GM12878 (cell line): ENCODE data around the gene FAS. TPM values are rescaled to one million over a fixed set of nuclear protein-coding genes. Genes with fewer than 3 reads are reported as not detected.

Source experiments
- ATAC-seq: fragments of 200-7000 bp; cut with Tn5 transposase; 3 replicates; pipeline ENCODE4 v1.9.1; 2020; ENCODE audit warnings: mild to moderate bottlenecking, moderate library complexity
- BruUV-seq: library from RNA; stranded (reverse); fragments of 400-500 nt; replicated peaks from 2 replicates; lab custom pipeline; 2021; lab: Mats Ljungman, UMichigan
- CTCF ChIA-PET: fragments of 300-600 bp; sonication (Branson Sonifier 250); formaldehyde crosslinking; extraction: SDS; loops from one replicate; lab custom pipeline; 2021; ENCODE audit warnings: inconsistent platforms; lab: Yijun Ruan, JAX
- POLR2A ChIA-PET: fragments of 350-600 bp; formaldehyde crosslinking; extraction: SDS; loops from one replicate; lab custom pipeline; 2021; ENCODE audit warnings: inconsistent platforms; lab: Charles Lee
- RAD21 ChIA-PET: fragments of 300-600 bp; sonication (Branson Sonifier 250); formaldehyde crosslinking; loops from one replicate; lab custom pipeline; 2023; ENCODE audit warnings: antibody characterized with exemption; ENCODE audit not compliant: unreplicated experiment; lab: Charles Lee
- SMC1A ChIA-PET: fragments of 300-600 bp; sonication (Branson Sonifier 250); formaldehyde crosslinking; loops from one replicate; lab custom pipeline; 2023; ENCODE audit not compliant: unreplicated experiment, uncharacterized antibody; lab: Charles Lee
- DNase-seq: peaks from one replicate; pipeline ENCODE4 v3.0.0-alpha.2; 2011; ENCODE audit warnings: low read depth, low spot score
- FAIRE-seq: peaks from 3 replicates; lab custom pipeline; 2011; peaks lifted over from hg19 to GRCh38; lab: Jason Lieb, UNC
- H2AFZ ChIP-seq: 2 replicates; pipeline ENCODE4 v1.6.0; 2011; ENCODE audit warnings: low read depth, low read length, control low read depth; ENCODE audit not compliant: control insufficient read depth
- H3K27ac ChIP-seq: 2 replicates; pipeline ENCODE4 v1.5.1; 2011; ENCODE audit warnings: control low read depth; ENCODE audit not compliant: control insufficient read depth, insufficient read depth
- H3K27me3 ChIP-seq, 2 experiments: replicated peaks in 1 of 2; 2 replicates each; pipeline versions ENCODE4 v1.6.0 to v1.6.1; 2011; ENCODE audit warnings: low read length in 1 of 2; ENCODE audit not compliant: control insufficient read depth in 2 of 2, insufficient read depth in 2 of 2
- H3K36me3 ChIP-seq, 2 experiments: 2 replicates each; pipeline ENCODE4 v1.5.1; 2011; ENCODE audit warnings: low read length in 1 of 2; ENCODE audit not compliant: control insufficient read depth in 2 of 2, insufficient read depth in 2 of 2
- H3K4me1 ChIP-seq: 2 replicates; pipeline ENCODE4 v1.6.1; 2011; ENCODE audit warnings: mild to moderate bottlenecking, low read length, moderate library complexity, mixed read lengths; ENCODE audit not compliant: control insufficient read depth, insufficient read depth
- H3K4me2 ChIP-seq: 2 replicates; pipeline ENCODE4 v1.6.0; 2011; ENCODE audit warnings: control low read depth; ENCODE audit not compliant: control insufficient read depth, insufficient read depth
- H3K4me3 ChIP-seq: fragments of 200-600 bp; sonication (generic); 2 replicates; pipeline ENCODE4 v1.5.1; 2016
- H3K79me2 ChIP-seq: 2 replicates; pipeline ENCODE4 v1.6.0; 2011; ENCODE audit warnings: low read length; ENCODE audit not compliant: control insufficient read depth, insufficient read depth
- H3K9ac ChIP-seq: 2 replicates; pipeline ENCODE4 v1.8.0; 2011; ENCODE audit warnings: low read length, control low read depth, mixed read lengths; ENCODE audit not compliant: control insufficient read depth, insufficient read depth
- H3K9me3 ChIP-seq: replicated peaks from 3 replicates; pipeline ENCODE4 v1.5.1; 2011; ENCODE audit warnings: mild to moderate bottlenecking, low read length; ENCODE audit not compliant: control insufficient read depth, insufficient read depth
- H4K20me1 ChIP-seq: 2 replicates; pipeline ENCODE4 v1.6.0; 2011; ENCODE audit not compliant: control insufficient read depth, insufficient read depth
- BRCA1 ChIP-seq: IDR thresholded peaks from 2 replicates; pipeline ENCODE4 v1.6.1; 2011; ENCODE audit warnings: low read depth, low read length, improper control_type of control experiment
- CHD4 ChIP-seq: fragments of 200-600 bp; sonication (generic); IDR thresholded peaks from 2 replicates; pipeline ENCODE4 v1.6.1; 2016; ENCODE audit warnings: mild to moderate bottlenecking
- CREM ChIP-seq: IDR thresholded peaks from 2 replicates; pipeline ENCODE4 v1.6.1; 2014; ENCODE audit warnings: antibody characterized with exemption, low read depth
- E2F8 ChIP-seq: fragments of 450-650 bp; IDR thresholded peaks from 2 replicates; pipeline ENCODE4 v1.6.1; 2018; ENCODE audit warnings: mild to moderate bottlenecking, low read depth, moderate library complexity; ENCODE audit not compliant: partially characterized antibody
- EP300 ChIP-seq, 2 experiments: fragments of 150-350 bp in 1 of 2; IDR thresholded peaks; 2 replicates each; pipeline ENCODE4 v1.6.1; 2011 to 2012; ENCODE audit warnings: low read depth in 2 of 2, low read length in 2 of 2, borderline replicate concordance in 1 of 2, improper control_type of control experiment in 1 of 2, inconsistent platforms in 1 of 2; ENCODE audit not compliant: control insufficient read depth in 1 of 2
- IKZF1 ChIP-seq: fragments of 450-650 bp; conservative IDR thresholded peaks from 2 replicates; pipeline ENCODE4 v1.6.1; 2017; ENCODE audit warnings: antibody characterized with exemption, mild to moderate bottlenecking
- NRF1 ChIP-seq: conservative IDR thresholded peaks from 2 replicates; pipeline ENCODE4 v1.6.1; 2011; ENCODE audit warnings: mild to moderate bottlenecking, low read depth, low read length, improper control_type of control experiment
- PAX8 ChIP-seq: fragments of 450-650 bp; IDR thresholded peaks from 2 replicates; pipeline ENCODE4 v1.6.1; 2017; ENCODE audit warnings: mild to moderate bottlenecking, moderate library complexity
- SIX5 ChIP-seq: IDR thresholded peaks from 2 replicates; pipeline ENCODE4 v1.6.1; 2011; ENCODE audit warnings: mild to moderate bottlenecking, low read depth, low read length, moderate library complexity; ENCODE audit not compliant: severe bottlenecking
- YBX1 ChIP-seq: fragments of 450-650 bp; IDR thresholded peaks from 2 replicates; pipeline ENCODE4 v1.6.1; 2016; ENCODE audit warnings: antibody characterized with exemption
- ZNF384 ChIP-seq: IDR thresholded peaks from 2 replicates; pipeline ENCODE4 v1.6.1; 2012; ENCODE audit warnings: low read depth, mild to moderate bottlenecking, low read length, improper control_type of control experiment, borderline replicate concordance
- WGBS: methylation state at CpG from one replicate; pipeline ENCODE4 v1.1.6; 2016; ENCODE audit warnings: low lambda C conversion rate; ENCODE audit not compliant: insufficient replicate concordance, insufficient coverage; ENCODE audit errors: missing lambda C conversion rate; 5-methylcytosine and 5-hydroxymethylcytosine counted together
- in situ Hi-C: fragments of 300-500 bp; cut with MboI; formaldehyde crosslinking; loops from 9 replicates; pipeline ENCODE4 v1.14.3; 2018; ENCODE audit warnings: mixed read lengths
- intact Hi-C: fragments of 100-400 bp; cut with micrococcal nuclease; formaldehyde crosslinking; loops from one replicate; pipeline ENCODE4 v1.14.2; 2022; ENCODE audit not compliant: unreplicated experiment
- polyA plus RNA-seq, 11 experiments: library from polyadenylated mRNA; depleted of rRNA in 4 of 11; unstranded in 6 of 11; stranded (reverse) in 5 of 11; fragments of >200 nt; fragmentation: Nextera tagmentation in 4 of 11; fragmentation: Illumina TruSeq in 1 of 11; extraction: Ambion mirVana in 4 of 11; extraction: Trizol in 1 of 11; gene quantifications; 1 replicate in 1 of 11; 2 replicates in 10 of 11; pipeline versions ENCODE4 v1.2.1 to v1.2.3, GENCODE V29; 2011 to 2016; ENCODE audit warnings: inconsistent platforms in 2 of 11, missing spikeins in 2 of 11, low read depth in 1 of 11
- total RNA-seq, 4 experiments: library from RNA; depleted of rRNA in 3 of 4; stranded (reverse); fragments of >200 nt in 3 of 4; fragmentation: Illumina TruSeq in 1 of 4; extraction: Trizol in 1 of 4; gene quantifications; 2 replicates each; pipeline versions ENCODE4 v1.2.1 to v1.2.3, GENCODE V29; 2013 to 2021
- TF ChIP-seq, protein P1 (sequence below): fragments of 450-650 bp; IDR thresholded peaks from 2 replicates; pipeline ENCODE4 v1.6.1; 2017; ENCODE audit warnings: borderline replicate concordance
- TF ChIP-seq, protein P2 (sequence below): fragments of 450-650 bp; formaldehyde crosslinking; IDR thresholded peaks from 2 replicates; pipeline ENCODE4 v1.4.0; 2022; ENCODE audit warnings: mild to moderate bottlenecking, moderate library complexity

Gene FAS
- total and polyA plus RNA-seq, 10 of the 15 experiments (the other 5 are each of a cell fraction or from before 2014, with no cell fraction given): 50.1 to 147 (median 69.9) TPM

- TF ChIP-seq, protein P1, sequence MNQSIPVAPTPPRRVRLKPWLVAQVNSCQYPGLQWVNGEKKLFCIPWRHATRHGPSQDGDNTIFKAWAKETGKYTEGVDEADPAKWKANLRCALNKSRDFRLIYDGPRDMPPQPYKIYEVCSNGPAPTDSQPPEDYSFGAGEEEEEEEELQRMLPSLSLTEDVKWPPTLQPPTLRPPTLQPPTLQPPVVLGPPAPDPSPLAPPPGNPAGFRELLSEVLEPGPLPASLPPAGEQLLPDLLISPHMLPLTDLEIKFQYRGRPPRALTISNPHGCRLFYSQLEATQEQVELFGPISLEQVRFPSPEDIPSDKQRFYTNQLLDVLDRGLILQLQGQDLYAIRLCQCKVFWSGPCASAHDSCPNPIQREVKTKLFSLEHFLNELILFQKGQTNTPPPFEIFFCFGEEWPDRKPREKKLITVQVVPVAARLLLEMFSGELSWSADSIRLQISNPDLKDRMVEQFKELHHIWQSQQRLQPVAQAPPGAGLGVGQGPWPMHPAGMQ: no peak
- TF ChIP-seq YBX1 (no peak), PAX8 (no peak), CHD4 (no peak)
Measured at GRCh38 chr10:88949051-88949450, 41.5 kb upstream of the FAS start (continued).

DNA sequence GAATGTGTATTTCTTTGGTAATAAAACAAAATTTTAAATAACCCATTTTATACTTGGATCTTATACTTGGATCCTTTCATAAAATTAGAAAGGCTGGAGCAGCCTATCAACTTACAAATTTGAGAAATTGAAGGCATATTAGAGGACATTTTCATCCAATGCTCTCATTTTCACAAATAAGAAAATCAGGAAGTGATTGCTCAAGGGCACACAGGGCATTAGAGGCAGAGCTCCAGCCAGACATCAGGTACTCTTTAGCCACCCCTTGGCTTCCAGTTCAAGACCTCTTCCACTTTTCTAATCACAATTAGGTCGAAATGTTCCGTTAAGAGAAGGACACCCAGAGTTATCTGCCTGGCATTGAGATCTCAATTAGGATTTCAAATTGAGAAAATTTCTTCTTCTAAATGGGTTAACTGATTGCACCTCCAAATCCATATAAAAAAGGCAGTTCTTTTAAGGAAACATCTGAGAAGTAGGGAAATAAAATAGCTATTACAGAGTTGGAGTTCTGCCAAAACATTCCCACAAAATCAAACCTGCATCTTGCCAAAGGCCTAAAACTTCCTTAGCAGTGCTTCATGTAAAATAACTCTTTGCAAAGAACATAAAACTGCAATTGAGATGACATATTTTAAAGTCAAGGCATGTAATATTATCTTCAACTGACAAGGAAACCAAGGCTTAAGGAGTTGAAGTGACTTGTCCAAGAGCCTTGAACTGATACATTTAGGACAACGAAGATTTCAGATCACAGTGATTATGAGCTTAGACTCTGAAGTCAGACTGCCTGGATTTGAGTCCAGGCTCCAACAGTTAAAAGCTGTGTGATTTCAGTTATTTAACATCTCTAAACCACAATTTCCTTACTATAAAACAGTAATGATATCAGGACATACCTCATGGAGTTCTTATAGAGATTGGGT is 40.4 kb upstream of the FAS start:
- ATAC-seq: no peak
- no peaks in the 10 kb centered on the region for H4K20me1 ChIP-seq
- H2AFZ ChIP-seq: no peak overlapping the region
- 97% methylated on average over 3 of the region's 3 CpGs for WGBS
- no peaks in the 10 kb centered on the region for H3K9me3 ChIP-seq
- no TSS peak for BruUV-seq
- ChIA-PET SMC1A (interaction anchor here (0.7 to 1.3 kb wide), 2 partner anchors 39 to 222 kb away, joined by 3 read pairs; no protein-coding TSS in a partner anchor), RAD21 (interaction anchor here (0.6 kb wide), 1 partner anchor 18 kb away, joined by 3 read pairs; no protein-coding TSS in a partner anchor), CTCF (interaction anchor here (0.7 to 2.6 kb wide), 6 partner anchors 13 to 268 kb away, joined by 3 to 10 read pairs (median 6); no protein-coding TSS in a partner anchor), POLR2A (no interaction called here)
- no peak overlapping the region for H3K4me3 ChIP-seq
- H3K79me2 ChIP-seq: no peaks in the 10 kb centered on the region
- H3K4me1 ChIP-seq: no peaks in the 10 kb centered on the region; the same call in 1 of the 2 replicates
- H3K36me3 ChIP-seq: no peaks in the 10 kb centered on the region
- DNase-seq: no peak
- in situ Hi-C loops (no loop called here), intact Hi-C loops (no loop called here)
- H3K27ac ChIP-seq: no peak overlapping the region
- no peak for FAIRE-seq
- H3K9ac ChIP-seq: no peak overlapping the region
- no peak overlapping the region for H3K4me2 ChIP-seq
- no peaks in the 10 kb centered on the region for H3K27me3 ChIP-seq
- no peak for TF ChIP-seq CREM
- TF ChIP-seq BRCA1: no peak
- TF ChIP-seq E2F8: no peak
- TF ChIP-seq EP300 (IDR thresholded peaks at IDR 0.05; ENCODE audit: borderline replicate concordance in 1 of 2, control insufficient read depth in 1 of 2, low read depth in 2 of 2, low read length in 2 of 2): no peak
- TF ChIP-seq IKZF1: no peak
- TF ChIP-seq, protein P2, sequence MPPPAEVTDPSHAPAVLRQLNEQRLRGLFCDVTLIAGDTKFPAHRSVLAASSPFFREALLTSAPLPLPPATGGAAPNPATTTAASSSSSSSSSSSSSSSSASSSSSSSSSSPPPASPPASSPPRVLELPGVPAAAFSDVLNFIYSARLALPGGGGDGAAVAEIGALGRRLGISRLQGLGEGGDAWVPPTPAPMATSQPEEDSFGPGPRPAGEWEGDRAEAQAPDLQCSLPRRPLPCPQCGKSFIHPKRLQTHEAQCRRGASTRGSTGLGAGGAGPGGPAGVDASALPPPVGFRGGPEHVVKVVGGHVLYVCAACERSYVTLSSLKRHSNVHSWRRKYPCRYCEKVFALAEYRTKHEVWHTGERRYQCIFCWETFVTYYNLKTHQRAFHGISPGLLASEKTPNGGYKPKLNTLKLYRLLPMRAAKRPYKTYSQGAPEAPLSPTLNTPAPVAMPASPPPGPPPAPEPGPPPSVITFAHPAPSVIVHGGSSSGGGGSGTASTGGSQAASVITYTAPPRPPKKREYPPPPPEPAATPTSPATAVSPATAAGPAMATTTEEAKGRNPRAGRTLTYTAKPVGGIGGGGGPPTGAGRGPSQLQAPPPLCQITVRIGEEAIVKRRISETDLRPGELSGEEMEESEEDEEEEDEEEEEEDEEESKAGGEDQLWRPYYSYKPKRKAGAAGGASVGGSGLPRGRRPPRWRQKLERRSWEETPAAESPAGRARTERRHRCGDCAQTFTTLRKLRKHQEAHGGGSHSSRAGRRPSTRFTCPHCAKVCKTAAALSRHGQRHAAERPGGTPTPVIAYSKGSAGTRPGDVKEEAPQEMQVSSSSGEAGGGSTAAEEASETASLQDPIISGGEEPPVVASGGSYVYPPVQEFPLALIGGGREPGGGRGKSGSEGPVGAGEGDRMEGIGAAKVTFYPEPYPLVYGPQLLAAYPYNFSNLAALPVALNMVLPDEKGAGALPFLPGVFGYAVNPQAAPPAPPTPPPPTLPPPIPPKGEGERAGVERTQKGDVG (CRISPR knock-in tag): no peak
- no peak for TF ChIP-seq ZNF384
- no peak for TF ChIP-seq NRF1
- no peak for TF ChIP-seq SIX5
